Measurements from ENCODE around the gene SLC38A3.
"Not testable (repeated sequence)": the region's sequence is repeated elsewhere in the genome, so short reads cannot be mapped to it uniquely, and the experiment has no call there.

The SLC38A3 gene

GRCh38 chr3:50235716-50236483, 30.8 kb downstream of the SLC38A3 start, which contains the start of gene GNAI2:
Gene GNAI2 (plus strand): TSS chr3:50236204. CDS start chr3:50236336, 132 bp downstream.
- peak; percentile 99 for DNase-seq

- DNase-seq = no peak
Measured at GRCh38 chr3:50236484-50237132, 31.5 kb downstream of the SLC38A3 start.

- DNase-seq = peak; percentile 47
Measured at GRCh38 chr3:50237133-50237651, 32.1 kb downstream of the SLC38A3 start.

GRCh38 chr3:50237754-50238548, 32.9 kb downstream of the SLC38A3 start:
- DNase-seq = peak; percentile 87

- DNase-seq = no peak
Measured at GRCh38 chr3:50238549-50239026, 33.5 kb downstream of the SLC38A3 start.

- no peak for DNase-seq
Measured at GRCh38 chr3:50239649-50240048, 34.6 kb downstream of the SLC38A3 start.

GRCh38 chr3:50241163-50241562, 36.1 kb downstream of the SLC38A3 start:
- DNase-seq = no peak

- no peak for DNase-seq
Measured at GRCh38 chr3:50241713-50242380, 36.8 kb downstream of the SLC38A3 start.

- no peak for DNase-seq
Measured at GRCh38 chr3:50242381-50242770, 37.3 kb downstream of the SLC38A3 start.

GRCh38 chr3:50242851-50243542, 37.9 kb downstream of the SLC38A3 start:
- peak; percentile 49 for DNase-seq

GRCh38 chr3:50243543-50243895, 38.4 kb downstream of the SLC38A3 start:
- no peak for DNase-seq

- not testable (repeated sequence) for DNase-seq
Measured at GRCh38 chr3:50244813-50245212, 39.7 kb downstream of the SLC38A3 start.

GRCh38 chr3:50245251-50245745, 40.2 kb downstream of the SLC38A3 start:
- DNase-seq = no peak

GRCh38 chr3:50245831-50246516, 40.9 kb downstream of the SLC38A3 start:
- DNase-seq = peak; percentile 94

GRCh38 chr3:50246517-50246954, 41.5 kb downstream of the SLC38A3 start:
- DNase-seq = peak; percentile 85

- DNase-seq = no peak
Measured at GRCh38 chr3:50248387-50248786, 43.3 kb downstream of the SLC38A3 start.

GRCh38 chr3:50249457-50249856, 44.4 kb downstream of the SLC38A3 start:
- no peak for DNase-seq

GRCh38 chr3:50250514-50250913, 45.4 kb downstream of the SLC38A3 start:
- DNase-seq = no peak

GRCh38 chr3:50251220-50251619, 46.1 kb downstream of the SLC38A3 start:
- DNase-seq = no peak

GRCh38 chr3:50254577-50255250, 49.6 kb downstream of the SLC38A3 start:
- DNase-seq = no peak

GRCh38 chr3:50255251-50255615, 50.2 kb downstream of the SLC38A3 start:
- DNase-seq = no peak
